GM19452 (cell line): Measurements from ENCODE around the gene AQP3.
"Not testable (repeated sequence)": the region's sequence is repeated elsewhere in the genome, so short reads cannot be mapped to it uniquely, and the experiment has no call there.

Source experiments
- ATAC-seq: cut with Tn5 transposase; IDR thresholded peaks from one replicate; pipeline ENCODE4 v1.9.1; 2021; ENCODE audit not compliant: unreplicated experiment

The AQP3 gene

GRCh38 chr9:33465596-33466564 is 18.5 kb upstream of the AQP3 start:
- ATAC-seq, result no peak

DNA sequence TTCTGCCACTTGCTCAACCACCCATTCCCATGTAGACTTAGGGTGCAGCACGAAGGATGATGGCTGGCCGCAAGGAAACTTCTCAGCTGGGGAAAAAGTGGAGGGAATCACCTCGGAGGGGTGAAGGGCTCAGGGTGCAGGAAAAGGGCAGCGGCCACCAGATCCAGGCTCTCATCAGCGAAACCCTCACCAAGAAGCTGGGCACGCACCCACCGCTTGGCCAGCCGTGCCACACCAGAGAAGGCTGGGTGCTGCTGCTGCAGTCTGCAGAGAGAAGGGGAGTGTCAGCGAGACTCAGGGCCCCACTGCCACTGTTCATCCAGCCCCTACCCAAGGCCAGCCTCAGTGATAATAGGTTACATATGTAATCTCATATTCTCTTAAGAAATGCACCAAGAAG is 17.7 kb upstream of the AQP3 start:
- no peak for ATAC-seq

GRCh38 chr9:33464045-33464636 is 16.7 kb upstream of the AQP3 start:
- ATAC-seq, result no peak

DNA sequence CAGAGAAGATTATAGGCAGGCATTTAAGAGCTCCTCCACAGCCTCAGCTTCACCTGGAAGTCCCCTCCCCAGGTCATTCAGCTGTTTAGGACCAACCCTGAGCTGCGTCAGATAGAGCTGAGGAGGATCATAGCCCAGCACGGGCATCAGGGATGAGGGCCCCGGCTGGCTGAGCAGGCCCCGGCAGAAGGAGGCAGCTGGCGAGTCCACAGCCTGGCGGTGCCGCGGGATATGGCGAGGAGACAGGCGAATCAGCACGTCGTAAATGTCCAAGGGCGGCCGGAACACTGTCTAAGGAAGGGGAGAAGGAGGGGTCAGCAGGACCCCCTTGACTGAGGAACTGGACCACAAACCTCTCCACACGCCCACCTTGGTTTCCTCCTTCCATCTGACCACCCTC is 15.8 kb upstream of the AQP3 start:
- ATAC-seq, result no peak

DNA sequence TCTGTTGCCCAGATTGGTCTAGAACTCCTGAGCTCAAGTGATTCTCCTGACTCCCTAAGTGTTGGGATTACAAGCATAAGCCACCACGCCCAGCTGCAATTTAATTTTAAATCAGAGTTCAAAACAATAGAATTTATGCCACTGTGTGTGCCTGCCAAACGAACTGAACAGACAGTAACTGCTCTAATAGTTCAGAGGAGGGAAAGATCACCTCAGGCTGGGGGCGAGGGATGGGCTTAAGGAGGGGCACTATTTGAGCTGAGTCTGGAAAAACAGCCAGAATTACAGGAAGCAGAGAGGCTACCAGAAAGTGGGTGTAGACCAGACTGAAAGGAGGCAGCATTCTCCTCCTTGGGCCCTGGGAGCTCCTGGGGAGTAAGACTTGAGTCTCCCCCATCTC is 14.1 kb upstream of the AQP3 start:
- no peak for ATAC-seq

DNA sequence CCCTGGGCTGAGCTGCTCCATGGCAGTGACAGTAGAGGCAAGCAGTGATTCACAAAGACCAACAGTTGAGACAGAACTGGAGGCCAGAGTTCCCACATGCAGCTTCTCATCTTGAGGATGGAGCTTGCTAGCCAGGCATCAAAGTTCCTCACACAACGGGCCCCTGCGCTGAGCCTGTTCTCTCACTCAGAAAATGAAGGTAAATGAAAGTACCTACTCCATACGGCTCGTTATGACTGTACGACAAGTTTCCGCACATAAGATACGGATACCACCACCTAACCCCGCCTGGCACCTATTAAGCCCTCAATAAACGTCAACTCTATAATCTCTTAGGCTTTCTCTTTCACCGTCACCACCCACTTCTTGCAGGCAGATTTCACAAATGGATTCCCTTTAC is 13.5 kb upstream of the AQP3 start:
- ATAC-seq, result no peak

GRCh38 chr9:33459115-33459514 is 11.7 kb upstream of the AQP3 start:
- ATAC-seq, result no peak

DNA sequence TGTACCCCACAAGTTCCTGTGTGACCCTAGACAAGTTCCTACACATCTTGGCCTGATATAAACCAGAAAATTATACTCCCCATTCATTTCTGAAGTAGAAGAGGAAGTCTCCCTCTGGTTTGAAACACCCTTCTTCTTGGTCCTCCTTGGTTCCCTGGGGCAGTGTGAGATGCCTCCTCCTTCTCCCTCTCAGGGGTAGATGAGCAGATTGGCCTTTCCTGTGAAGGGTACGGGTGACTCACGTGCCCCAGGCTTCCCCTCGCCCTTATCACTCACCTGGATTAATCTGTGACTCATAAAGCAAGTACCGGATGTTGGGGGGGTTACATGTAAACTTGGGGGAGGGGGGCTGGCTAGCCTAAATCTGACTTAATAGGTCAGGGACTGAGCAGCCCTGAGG is 11.1 kb upstream of the AQP3 start:
- no peak for ATAC-seq

DNA sequence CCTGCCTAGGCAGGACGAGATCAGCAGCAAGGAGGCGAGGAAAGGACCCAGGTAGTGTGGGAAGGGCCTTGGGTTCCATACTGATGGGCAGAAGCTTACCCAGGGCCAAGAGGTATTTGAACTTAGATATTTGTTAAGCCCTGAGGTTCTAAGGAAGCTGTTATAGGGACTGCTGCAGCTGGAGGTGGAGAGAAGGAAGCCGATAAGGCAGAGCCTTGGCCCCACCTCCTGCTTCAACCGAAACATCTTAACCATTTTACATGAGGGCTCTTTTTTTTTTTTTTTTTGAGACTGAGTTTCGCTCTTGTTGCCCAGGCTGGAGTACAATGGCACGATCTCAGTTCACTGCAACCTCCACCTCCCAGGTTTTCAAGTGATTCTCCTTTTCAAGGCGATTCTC is 8.6 kb upstream of the AQP3 start:
- no peak for ATAC-seq

DNA sequence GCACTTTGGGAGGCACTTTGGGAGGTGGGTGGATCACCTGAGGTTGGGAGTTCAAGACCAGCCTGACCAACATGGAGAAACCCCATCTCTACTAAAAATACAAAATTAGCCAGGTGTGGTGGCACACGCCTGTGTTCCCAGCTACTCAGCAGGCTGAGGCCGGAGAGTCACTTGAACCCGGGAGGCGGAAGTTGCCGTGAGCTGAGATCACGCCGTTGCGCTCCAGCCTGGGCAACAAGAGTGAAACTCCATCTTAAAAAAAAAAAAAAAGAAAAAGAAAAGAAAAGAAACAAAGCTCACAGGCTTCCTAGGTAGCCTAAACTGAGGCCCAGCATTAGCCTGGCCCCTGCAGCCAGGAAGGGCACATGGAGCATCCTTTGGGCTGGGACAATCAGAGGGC is 8.1 kb upstream of the AQP3 start:
- not testable (repeated sequence) for ATAC-seq

DNA sequence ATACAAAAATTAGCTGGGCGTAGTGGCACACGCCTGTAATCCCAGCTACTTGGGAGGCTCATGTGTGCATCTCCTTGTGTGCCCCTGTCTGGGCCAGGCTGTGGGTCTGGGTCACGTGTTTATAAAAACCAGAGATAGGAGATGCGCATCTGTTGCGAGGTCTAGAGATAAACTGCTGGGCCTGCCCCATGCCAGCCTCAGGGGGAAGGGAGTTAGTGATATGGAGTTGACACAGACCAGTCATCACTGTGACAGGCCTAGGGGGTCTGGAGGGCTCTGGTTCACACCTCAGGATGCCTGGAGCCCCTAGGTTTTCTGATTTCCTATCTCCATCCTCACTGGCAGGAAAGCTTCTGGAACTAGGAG is 7.3 kb upstream of the AQP3 start:
- ATAC-seq, result not testable (repeated sequence)

DNA sequence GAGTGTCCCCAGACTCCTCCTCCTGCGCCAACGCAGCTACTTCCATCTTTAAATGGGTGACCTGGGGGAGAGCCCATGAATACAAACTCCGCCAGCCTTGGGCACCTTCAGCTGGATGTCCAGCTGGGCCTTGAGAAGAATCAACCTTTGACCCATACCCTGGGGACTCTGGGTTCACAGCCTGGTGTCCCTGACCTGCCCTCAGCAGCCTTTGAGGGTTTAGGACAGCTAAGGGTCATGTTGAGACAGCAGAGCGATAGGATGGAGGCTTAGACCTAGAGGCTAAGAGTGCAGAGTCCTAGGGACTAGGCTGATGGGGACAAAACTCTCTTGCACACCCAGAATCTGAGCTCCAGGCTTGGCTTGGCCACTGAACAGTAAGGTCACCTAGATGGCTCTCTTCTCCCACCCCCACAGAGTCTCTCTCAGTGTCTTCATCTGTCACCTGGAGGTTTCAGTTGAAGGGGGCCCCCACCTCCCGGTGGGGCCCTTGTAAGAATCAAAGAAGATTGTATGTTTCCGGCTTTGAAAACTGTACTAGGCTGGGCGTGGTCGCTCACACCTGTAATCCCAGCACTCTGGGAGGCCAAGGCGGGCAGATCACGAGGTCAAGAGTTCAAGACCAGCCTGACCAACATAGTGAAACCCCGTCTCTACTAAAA is 6.7 kb upstream of the AQP3 start:
- no peak for ATAC-seq

- no peak for ATAC-seq
Measured at GRCh38 chr9:33453286-33453860, 6.0 kb upstream of the AQP3 start.

DNA sequence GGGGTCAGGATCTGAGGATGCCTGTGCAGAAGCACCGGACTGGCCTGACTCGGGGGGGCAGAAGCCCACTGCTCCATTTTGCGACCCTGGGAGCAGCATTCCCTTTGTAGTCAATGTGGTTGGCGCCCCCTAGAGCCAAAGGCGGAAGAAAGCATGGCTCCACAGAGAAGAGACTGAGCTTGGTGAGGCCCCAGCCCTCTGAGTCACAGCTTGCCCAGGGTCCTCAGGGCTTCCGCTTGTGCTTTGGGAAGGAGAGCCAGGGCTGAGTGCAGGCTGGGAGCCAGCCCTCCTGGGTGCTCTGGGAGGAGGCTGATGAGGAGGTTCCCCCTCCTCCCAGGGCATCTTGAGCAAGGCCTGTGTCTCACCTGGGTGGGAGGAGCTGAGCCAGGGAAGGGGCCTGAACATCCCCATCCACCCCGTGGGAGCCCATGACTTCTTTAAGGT is 5.5 kb upstream of the AQP3 start:
- no peak for ATAC-seq

DNA sequence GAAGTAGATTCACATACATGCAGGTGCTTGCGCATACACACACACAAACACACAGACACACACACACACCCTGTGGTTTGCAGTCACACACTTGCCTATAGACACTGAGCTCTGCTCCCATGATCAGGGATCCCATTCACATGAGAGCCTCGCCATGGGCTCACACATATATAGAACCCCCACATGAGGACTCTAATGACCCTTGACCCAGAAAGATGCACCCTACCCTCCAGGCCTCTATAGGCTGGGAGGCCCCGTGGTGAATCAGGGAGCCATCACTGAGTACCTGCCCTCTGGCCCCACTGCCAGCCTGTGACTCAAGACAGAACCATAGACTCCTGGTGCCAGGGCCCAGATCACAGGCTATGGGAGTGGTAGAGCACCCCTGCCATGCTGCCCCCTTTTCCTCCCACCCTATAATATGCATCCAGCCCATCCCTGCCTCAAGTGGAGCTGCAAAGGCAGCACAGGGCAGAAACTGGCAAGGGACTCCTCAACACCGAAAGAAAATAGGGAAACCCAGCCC is 3.3 kb upstream of the AQP3 start:
- no peak for ATAC-seq

- no peak for ATAC-seq
Measured at GRCh38 chr9:33449715-33450114, 2.3 kb upstream of the AQP3 start.

- ATAC-seq, result no peak
Measured at GRCh38 chr9:33447799-33448553, 583 bp upstream of the AQP3 start.

DNA sequence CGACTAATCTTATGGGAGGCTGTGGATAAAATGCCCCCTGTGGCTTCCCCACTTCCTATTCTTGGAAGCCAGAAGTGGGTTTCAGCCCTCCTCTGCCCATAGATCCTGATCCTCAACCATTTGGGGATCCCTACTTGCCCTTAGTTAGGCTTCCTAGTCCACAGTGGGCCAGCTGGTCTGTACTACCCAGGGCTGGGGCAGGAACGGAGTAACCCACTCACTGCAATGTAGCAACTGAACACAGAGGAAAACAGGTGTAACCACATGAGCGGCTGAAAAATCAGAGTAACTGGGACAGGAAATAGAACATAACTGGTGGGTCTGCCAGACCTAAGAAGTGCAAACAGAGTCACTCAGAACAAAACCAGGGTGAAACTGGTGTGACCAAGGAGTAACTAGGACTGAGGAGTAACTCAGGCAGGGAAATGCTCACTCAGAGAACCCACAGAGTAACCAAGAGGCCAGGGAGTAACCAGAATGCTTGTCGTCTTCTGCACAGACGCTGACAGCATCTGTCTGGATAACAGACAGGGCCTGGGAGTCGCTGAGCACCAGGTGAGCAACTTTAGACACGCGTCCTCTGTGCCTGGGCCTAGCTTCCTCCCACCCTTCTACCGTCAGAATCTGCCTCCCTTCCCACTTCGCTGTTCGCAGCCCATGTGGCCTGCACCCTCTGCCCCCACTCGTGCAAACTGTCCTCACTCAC is 1.0 kb downstream of the AQP3 start:
- peak; percentile 88 for ATAC-seq

DNA sequence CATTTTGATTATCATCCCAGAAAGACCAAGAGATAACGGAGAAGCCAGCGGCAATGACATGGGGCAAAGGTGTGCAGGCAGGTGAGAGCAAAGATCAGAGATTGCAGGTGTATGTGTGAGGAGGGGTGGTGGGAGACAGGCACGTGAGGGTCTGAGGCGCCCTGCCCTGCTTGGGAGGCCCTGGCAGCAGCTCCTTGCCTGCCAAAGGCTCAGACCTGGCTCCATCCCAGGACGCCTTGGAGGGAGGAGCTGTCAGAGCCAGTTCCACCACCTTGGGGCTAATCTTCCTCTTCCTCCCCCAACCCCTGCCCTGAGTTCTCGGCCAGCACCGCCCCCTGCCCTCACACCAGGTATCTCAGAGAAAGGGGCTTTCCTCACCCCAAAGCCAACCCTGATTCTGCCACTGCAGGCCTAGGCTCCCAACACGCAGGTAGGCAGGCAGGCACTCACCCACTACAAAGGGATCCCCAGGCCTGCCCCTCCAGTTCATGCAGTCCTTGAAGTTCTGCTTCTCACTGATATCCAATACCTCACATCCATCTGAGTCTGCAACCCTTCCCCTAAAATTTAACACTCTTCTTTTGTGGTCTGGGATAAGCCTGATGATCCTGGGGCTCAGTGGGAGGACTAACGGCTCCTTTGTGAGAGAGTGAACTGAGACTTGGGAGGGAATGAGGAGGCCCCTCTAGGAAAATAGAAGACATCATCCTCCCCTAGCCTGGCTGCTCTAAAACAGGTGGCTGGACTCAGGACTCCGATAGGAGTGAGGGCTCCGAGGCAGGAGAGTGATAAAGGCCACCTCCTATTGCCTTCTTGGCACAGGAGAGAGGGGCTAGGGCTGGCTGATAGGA is 1.8 kb downstream of the AQP3 start:
- no peak for ATAC-seq
